ENCODE measurements around the gene MYLIP.

GRCh38 chr6:16160794-16161193 is 31.9 kb downstream of the MYLIP start:
- TF ChIP-seq ZNF138 (CRISPR knock-in tag; conservative IDR thresholded peaks at IDR 0.05) (no peak), ZNF512 (CRISPR knock-in tag; IDR thresholded peaks at IDR 0.05; ENCODE audit: borderline replicate concordance) (no peak)
